GM23338 (cell line): ENCODE results near the gene CEP250. TPM values are rescaled to one million over a fixed set of nuclear protein-coding genes. Genes with fewer than 3 reads are reported as not detected.

ENCODE experiments used
- ATAC-seq: fragments of 200-7000 bp; cut with Tn5 transposase; 3 replicates; pipeline ENCODE4 v1.9.1; 2020
- DNase-seq: peaks from one replicate; pipeline ENCODE4 v3.0.0-alpha.2; 2015; ENCODE audit warnings: low spot score
- H2AFZ ChIP-seq: fragments of 200-600 bp; sonication (generic); 2 replicates; pipeline ENCODE4 v1.8.0; 2016; ENCODE audit warnings: antibody characterized with exemption, mild to moderate bottlenecking, moderate library complexity
- H3F3A ChIP-seq: fragments of 200-600 bp; sonication (generic); replicated peaks from 2 replicates; pipeline ENCODE4 v1.8.0; 2017; ENCODE audit warnings: antibody characterized with exemption, mixed run types, low read depth
- H3K27ac ChIP-seq: fragments of 200-600 bp; sonication (generic); 2 replicates; pipeline ENCODE4 v1.6.1; 2016; ENCODE audit warnings: low read depth
- H3K27me3 ChIP-seq: fragments of 200-600 bp; sonication (generic); 2 replicates; pipeline ENCODE4 v1.8.0; 2016; ENCODE audit warnings: mild to moderate bottlenecking, mixed run types, moderate library complexity; ENCODE audit not compliant: insufficient read depth
- H3K36me3 ChIP-seq: fragments of 200-600 bp; sonication (generic); 2 replicates; pipeline ENCODE4 v1.8.0; 2016; ENCODE audit warnings: mild to moderate bottlenecking; ENCODE audit not compliant: insufficient read depth
- H3K4me1 ChIP-seq: fragments of 200-600 bp; sonication (generic); 2 replicates; pipeline ENCODE4 v1.8.0; 2016; ENCODE audit warnings: mild to moderate bottlenecking, moderate library complexity; ENCODE audit not compliant: insufficient read depth
- H3K4me2 ChIP-seq: fragments of 200-600 bp; sonication (generic); 2 replicates; pipeline ENCODE4 v1.7.1; 2017; ENCODE audit warnings: mixed run types
- H3K4me3 ChIP-seq: fragments of 200-600 bp; sonication (generic); 2 replicates; pipeline ENCODE4 v1.6.1; 2016; ENCODE audit warnings: mixed run types
- H3K79me2 ChIP-seq: fragments of 200-600 bp; sonication (generic); replicated peaks from 2 replicates; pipeline ENCODE4 v1.8.0; 2017; ENCODE audit warnings: mild to moderate bottlenecking; ENCODE audit not compliant: insufficient read depth
- H3K9me2 ChIP-seq: fragments of 200-600 bp; sonication (generic); 2 replicates; pipeline ENCODE4 v1.8.0; 2017; ENCODE audit not compliant: insufficient read depth
- H4K20me1 ChIP-seq: fragments of 200-600 bp; sonication (generic); replicated peaks from 2 replicates; pipeline ENCODE4 v1.8.0; 2017; ENCODE audit warnings: mild to moderate bottlenecking; ENCODE audit not compliant: insufficient read depth
- H3K27ac Mint-ChIP-seq: 2 replicates; pipeline ENCODE4 v1.8.0; 2020; ENCODE audit warnings: inconsistent platforms, mild to moderate bottlenecking, moderate library complexity, mixed read lengths
- H3K27me3 Mint-ChIP-seq: 3 replicates; pipeline ENCODE4 v1.8.0; 2022; ENCODE audit warnings: low read depth, mild to moderate bottlenecking, moderate library complexity, mixed read lengths, inconsistent platforms; ENCODE audit not compliant: insufficient read depth, poor library complexity
- H3K36me3 Mint-ChIP-seq: 3 replicates; pipeline ENCODE4 v1.8.0; 2021; ENCODE audit warnings: low read depth, mild to moderate bottlenecking, inconsistent platforms, moderate library complexity, mixed read lengths
- H3K4me1 Mint-ChIP-seq: 3 replicates; pipeline ENCODE4 v1.8.0; 2020; ENCODE audit warnings: mild to moderate bottlenecking, inconsistent platforms, mixed read lengths
- H3K4me3 Mint-ChIP-seq: 3 replicates; pipeline ENCODE4 v1.8.0; 2021; ENCODE audit warnings: moderate library complexity, mild to moderate bottlenecking, inconsistent platforms, mixed read lengths
- H3K9me3 Mint-ChIP-seq: 3 replicates; pipeline ENCODE4 v1.8.0; 2020; ENCODE audit warnings: moderate library complexity, mild to moderate bottlenecking, inconsistent platforms, mixed read lengths
- CREB1 ChIP-seq: fragments of 250-450 bp; sonication (Bioruptor Pico); IDR thresholded peaks from 2 replicates; pipeline ENCODE4 v1.5.0; 2020; ENCODE audit warnings: low read depth, mild to moderate bottlenecking, moderate library complexity
- CTCF ChIP-seq, 2 experiments: fragments of 200-600 bp in 1 of 2; sonication (generic) in 1 of 2; conservative IDR thresholded peaks; 2 replicates each; pipeline versions ENCODE4 v1.5.1 to v1.6.1; 2016 to 2017; ENCODE audit warnings: antibody characterized with exemption in 2 of 2, low read depth in 2 of 2, mild to moderate bottlenecking in 2 of 2, moderate library complexity in 1 of 2
- ETS1 ChIP-seq: IDR thresholded peaks from 2 replicates; pipeline ENCODE4 v1.6.1; 2016; ENCODE audit warnings: antibody characterized with exemption
- EZH2 ChIP-seq: fragments of 200-600 bp; sonication (generic); IDR thresholded peaks from one replicate; pipeline ENCODE4 v1.8.0; 2017; ENCODE audit warnings: antibody characterized with exemption, mild to moderate bottlenecking, low read depth; ENCODE audit not compliant: unreplicated experiment
- EZH2phosphoT487 ChIP-seq: fragments of 200-600 bp; sonication (generic); IDR thresholded peaks from one replicate; pipeline ENCODE4 v1.8.1; 2018; ENCODE audit warnings: antibody characterized with exemption; ENCODE audit not compliant: unreplicated experiment
- JUNB ChIP-seq: IDR thresholded peaks from one replicate; pipeline ENCODE4 v1.6.1; 2016; ENCODE audit warnings: antibody characterized with exemption; ENCODE audit not compliant: unreplicated experiment
- NANOG ChIP-seq: IDR thresholded peaks from 2 replicates; pipeline ENCODE4 v1.6.1; 2016; ENCODE audit warnings: antibody characterized with exemption, borderline replicate concordance
- POLR2AphosphoS5 ChIP-seq: IDR thresholded peaks from 2 replicates; pipeline ENCODE4 v1.6.1; 2016; ENCODE audit warnings: antibody characterized with exemption, low read depth
- STAT1 ChIP-seq: IDR thresholded peaks from one replicate; pipeline ENCODE4 v1.6.1; 2016; ENCODE audit warnings: antibody characterized with exemption; ENCODE audit not compliant: unreplicated experiment
- ZNF114 ChIP-seq: fragments of 250-450 bp; sonication (Bioruptor Pico); IDR thresholded peaks from 2 replicates; pipeline ENCODE4 v1.5.0; 2020; ENCODE audit warnings: mild to moderate bottlenecking, moderate library complexity
- ZNF331 ChIP-seq: fragments of 250-450 bp; sonication (Bioruptor Pico); IDR thresholded peaks from 2 replicates; pipeline ENCODE4 v1.5.0; 2020; ENCODE audit warnings: low read depth, mild to moderate bottlenecking, moderate library complexity
- polyA plus RNA-seq: library from polyadenylated mRNA; unstranded; fragments of >200 nt; fragmentation: Nextera tagmentation; extraction: Ambion mirVana; gene quantifications from 2 replicates; pipeline ENCODE4 v1.2.1, GENCODE V29; 2016
- total RNA-seq: library from RNA; depleted of rRNA; stranded (reverse); fragments of >200 nt; shearing (Covaris generic); gene quantifications from 2 replicates; pipeline ENCODE4 v1.2.3, GENCODE V29; 2014
- TF ChIP-seq, protein P1 (sequence below): fragments of 250-450 bp; sonication (Bioruptor Pico); IDR thresholded peaks from 2 replicates; pipeline ENCODE4 v1.5.0; 2020; ENCODE audit warnings: mild to moderate bottlenecking, moderate library complexity
- TF ChIP-seq, protein P2 (sequence below): IDR thresholded peaks from one replicate; pipeline ENCODE4 v1.6.1; 2018; ENCODE audit warnings: antibody characterized with exemption; ENCODE audit not compliant: unreplicated experiment

The CEP250 gene
- total and polyA plus RNA-seq, 2 experiments from 2014 or later: 28.0 to 29.1 TPM

DNA sequence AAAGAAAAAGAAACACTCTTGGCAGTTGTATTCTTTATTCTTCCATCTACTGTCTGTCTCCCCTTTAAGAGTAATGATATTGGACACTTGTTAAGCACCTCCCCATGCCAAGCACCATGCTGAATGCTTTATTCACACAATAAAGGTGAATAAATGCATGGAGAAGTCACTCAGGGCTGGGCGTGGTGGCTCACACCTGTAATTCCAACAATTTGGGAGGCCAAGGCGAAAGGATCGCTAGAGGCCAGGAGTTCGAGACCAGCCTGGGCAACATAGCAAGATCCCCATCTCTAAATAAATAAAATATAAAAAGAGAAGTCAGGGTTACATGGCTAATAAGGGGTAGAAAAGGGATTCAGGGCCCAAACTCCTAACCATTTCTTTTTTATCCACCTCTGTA, 32.1 kb downstream of the CEP250 start:
- Histone ChIP-seq H3K79me2 (no peaks in the 10 kb centered on the region), H3K4me2 (no peak overlapping the region), H3K9me2 (no peaks in the 10 kb centered on the region), H3K27me3 (no peaks in the 10 kb centered on the region), H2AFZ (no peak overlapping the region), H3K4me1 (no peaks in the 10 kb centered on the region), H3F3A (no peaks in the 10 kb centered on the region), H3K27ac (no peak overlapping the region), H3K36me3 (peaks cover 9% of the 10 kb centered on the region), H3K4me3 (no peak overlapping the region), H4K20me1 (no peaks in the 10 kb centered on the region; the same call in 1 of the 2 replicates)
- Mint-ChIP-seq H3K4me3 (no peak overlapping the region), H3K36me3 (peaks cover 63% of the 10 kb centered on the region), H3K27me3 (peaks cover 6% of the 10 kb centered on the region), H3K4me1 (no peaks in the 10 kb centered on the region), H3K27ac (no peak overlapping the region), H3K9me3 (peaks cover 15% of the 10 kb centered on the region)
- ATAC-seq (no peak), DNase-seq (no peak)
- TF ChIP-seq, protein P1, sequence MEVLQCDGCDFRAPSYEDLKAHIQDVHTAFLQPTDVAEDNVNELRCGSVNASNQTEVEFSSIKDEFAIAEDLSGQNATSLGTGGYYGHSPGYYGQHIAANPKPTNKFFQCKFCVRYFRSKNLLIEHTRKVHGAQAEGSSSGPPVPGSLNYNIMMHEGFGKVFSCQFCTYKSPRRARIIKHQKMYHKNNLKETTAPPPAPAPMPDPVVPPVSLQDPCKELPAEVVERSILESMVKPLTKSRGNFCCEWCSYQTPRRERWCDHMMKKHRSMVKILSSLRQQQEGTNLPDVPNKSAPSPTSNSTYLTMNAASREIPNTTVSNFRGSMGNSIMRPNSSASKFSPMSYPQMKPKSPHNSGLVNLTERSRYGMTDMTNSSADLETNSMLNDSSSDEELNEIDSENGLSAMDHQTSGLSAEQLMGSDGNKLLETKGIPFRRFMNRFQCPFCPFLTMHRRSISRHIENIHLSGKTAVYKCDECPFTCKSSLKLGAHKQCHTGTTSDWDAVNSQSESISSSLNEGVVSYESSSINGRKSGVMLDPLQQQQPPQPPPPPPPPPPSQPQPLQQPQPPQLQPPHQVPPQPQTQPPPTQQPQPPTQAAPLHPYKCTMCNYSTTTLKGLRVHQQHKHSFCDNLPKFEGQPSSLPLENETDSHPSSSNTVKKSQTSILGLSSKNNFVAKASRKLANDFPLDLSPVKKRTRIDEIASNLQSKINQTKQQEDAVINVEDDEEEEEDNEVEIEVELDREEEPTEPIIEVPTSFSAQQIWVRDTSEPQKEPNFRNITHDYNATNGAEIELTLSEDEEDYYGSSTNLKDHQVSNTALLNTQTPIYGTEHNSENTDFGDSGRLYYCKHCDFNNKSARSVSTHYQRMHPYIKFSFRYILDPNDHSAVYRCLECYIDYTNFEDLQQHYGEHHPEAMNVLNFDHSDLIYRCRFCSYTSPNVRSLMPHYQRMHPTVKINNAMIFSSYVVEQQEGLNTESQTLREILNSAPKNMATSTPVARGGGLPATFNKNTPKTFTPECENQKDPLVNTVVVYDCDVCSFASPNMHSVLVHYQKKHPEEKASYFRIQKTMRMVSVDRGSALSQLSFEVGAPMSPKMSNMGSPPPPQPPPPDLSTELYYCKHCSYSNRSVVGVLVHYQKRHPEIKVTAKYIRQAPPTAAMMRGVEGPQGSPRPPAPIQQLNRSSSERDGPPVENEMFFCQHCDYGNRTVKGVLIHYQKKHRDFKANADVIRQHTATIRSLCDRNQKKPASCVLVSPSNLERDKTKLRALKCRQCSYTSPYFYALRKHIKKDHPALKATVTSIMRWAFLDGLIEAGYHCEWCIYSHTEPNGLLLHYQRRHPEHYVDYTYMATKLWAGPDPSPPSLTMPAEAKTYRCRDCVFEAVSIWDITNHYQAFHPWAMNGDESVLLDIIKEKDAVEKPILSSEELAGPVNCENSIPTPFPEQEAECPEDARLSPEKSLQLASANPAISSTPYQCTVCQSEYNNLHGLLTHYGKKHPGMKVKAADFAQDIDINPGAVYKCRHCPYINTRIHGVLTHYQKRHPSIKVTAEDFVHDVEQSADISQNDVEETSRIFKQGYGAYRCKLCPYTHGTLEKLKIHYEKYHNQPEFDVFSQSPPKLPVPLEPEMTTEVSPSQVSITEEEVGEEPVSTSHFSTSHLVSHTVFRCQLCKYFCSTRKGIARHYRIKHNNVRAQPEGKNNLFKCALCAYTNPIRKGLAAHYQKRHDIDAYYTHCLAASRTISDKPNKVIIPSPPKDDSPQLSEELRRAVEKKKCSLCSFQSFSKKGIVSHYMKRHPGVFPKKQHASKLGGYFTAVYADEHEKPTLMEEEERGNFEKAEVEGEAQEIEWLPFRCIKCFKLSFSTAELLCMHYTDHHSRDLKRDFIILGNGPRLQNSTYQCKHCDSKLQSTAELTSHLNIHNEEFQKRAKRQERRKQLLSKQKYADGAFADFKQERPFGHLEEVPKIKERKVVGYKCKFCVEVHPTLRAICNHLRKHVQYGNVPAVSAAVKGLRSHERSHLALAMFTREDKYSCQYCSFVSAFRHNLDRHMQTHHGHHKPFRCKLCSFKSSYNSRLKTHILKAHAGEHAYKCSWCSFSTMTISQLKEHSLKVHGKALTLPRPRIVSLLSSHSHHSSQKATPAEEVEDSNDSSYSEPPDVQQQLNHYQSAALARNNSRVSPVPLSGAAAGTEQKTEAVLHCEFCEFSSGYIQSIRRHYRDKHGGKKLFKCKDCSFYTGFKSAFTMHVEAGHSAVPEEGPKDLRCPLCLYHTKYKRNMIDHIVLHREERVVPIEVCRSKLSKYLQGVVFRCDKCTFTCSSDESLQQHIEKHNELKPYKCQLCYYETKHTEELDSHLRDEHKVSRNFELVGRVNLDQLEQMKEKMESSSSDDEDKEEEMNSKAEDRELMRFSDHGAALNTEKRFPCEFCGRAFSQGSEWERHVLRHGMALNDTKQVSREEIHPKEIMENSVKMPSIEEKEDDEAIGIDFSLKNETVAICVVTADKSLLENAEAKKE (CRISPR knock-in tag): no peak
- no peak for TF ChIP-seq STAT1
- no peak for TF ChIP-seq ZNF114
- no peak for TF ChIP-seq NANOG
- no peak for TF ChIP-seq POLR2AphosphoS5
- TF ChIP-seq, protein P2, sequence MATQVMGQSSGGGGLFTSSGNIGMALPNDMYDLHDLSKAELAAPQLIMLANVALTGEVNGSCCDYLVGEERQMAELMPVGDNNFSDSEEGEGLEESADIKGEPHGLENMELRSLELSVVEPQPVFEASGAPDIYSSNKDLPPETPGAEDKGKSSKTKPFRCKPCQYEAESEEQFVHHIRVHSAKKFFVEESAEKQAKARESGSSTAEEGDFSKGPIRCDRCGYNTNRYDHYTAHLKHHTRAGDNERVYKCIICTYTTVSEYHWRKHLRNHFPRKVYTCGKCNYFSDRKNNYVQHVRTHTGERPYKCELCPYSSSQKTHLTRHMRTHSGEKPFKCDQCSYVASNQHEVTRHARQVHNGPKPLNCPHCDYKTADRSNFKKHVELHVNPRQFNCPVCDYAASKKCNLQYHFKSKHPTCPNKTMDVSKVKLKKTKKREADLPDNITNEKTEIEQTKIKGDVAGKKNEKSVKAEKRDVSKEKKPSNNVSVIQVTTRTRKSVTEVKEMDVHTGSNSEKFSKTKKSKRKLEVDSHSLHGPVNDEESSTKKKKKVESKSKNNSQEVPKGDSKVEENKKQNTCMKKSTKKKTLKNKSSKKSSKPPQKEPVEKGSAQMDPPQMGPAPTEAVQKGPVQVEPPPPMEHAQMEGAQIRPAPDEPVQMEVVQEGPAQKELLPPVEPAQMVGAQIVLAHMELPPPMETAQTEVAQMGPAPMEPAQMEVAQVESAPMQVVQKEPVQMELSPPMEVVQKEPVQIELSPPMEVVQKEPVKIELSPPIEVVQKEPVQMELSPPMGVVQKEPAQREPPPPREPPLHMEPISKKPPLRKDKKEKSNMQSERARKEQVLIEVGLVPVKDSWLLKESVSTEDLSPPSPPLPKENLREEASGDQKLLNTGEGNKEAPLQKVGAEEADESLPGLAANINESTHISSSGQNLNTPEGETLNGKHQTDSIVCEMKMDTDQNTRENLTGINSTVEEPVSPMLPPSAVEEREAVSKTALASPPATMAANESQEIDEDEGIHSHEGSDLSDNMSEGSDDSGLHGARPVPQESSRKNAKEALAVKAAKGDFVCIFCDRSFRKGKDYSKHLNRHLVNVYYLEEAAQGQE: no peak
- TF ChIP-seq EZH2: no peak
- TF ChIP-seq CTCF (conservative IDR thresholded peaks at IDR 0.05; ENCODE audit: low read depth in 2 of 2): no peak
- TF ChIP-seq CREB1: no peak
- TF ChIP-seq EZH2phosphoT487: no peak
- no peak for TF ChIP-seq ETS1
- no peak for TF ChIP-seq JUNB
- no peak for TF ChIP-seq ZNF331
